Limb (tissue), 2 donors: Measurements from ENCODE around the gene HS3ST3A1.

Experiments used
- DNase-seq, 2 donors: peaks; one replicate each; pipeline ENCODE4 v3.0.0-alpha.2; 2016; ENCODE audit errors: extremely low spot score in 2 of 2

HS3ST3A1 gene

DNA sequence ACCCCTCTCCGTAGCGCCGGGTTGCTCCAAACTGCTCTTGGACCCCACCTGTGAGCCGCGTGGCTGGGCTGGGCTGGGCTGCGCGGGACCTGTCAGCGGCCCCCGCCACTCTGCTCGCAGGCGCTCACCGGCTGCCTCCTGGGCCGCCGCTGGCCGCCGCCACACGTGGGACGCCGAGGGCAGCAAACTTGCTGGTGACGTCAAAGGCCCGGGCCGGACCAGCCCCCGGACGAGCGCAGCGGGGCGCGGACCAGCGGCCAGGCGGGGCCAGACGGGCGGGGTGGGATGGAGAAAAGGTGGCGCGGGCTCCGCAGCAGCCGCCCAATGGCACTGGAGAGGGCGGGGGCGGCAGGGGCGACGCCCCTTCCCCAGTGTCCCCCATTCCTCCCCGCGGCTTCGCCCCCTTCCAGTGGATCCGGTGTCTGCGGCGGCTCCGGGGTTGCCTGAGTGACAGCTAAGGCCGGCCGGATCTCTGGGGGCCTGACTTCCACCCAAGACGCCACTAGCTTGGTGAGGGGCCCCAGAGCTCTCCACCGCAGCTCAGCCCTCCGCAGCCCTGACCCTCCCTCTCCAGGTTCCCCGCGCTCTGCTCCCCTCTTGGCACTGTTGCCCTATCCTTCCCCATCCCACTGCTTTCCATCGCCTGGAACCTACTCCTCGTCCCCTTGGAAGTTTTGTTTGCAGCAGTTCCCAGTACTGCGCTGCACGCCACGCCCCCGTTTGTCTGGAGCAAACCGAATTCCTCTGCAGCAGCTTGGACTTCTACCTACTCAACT is at the start of gene HS3ST3A1:
Gene HS3ST3A1, minus strand, starts transcription at position 154 of the 776 bp plus-strand sequence. CDS start 800 bp downstream, outside the sequence.
- peak; percentile 78 to 84 for DNase-seq

DNA sequence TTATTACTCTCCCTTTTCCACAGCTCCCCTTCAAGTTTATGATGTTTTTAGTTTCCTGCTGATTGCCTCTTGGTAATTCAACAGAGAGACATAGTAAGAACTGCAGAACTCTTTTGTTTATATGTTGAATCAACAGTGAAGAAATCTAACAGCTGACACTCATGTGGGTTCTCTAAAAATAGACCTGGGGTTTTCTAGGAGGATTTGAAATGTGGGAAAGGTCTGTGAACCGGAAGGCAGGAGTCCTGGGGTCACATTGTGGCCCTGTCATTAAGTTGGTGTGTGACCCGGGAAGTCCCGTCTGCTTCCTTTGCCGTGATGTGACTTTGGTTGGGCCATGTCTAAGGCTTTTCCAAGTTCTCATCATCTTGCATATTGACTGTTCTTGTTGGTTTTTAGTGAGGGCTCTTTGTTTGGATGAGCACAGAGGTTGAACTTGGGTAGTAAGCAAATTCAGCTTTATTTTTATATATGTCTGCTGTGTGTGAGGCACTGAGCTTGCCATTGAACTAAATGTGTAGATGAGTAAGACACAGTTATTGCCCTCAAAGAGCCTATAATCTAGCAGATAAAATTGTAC is 48.5 kb upstream of the HS3ST3A1 start:
- DNase-seq: no peak

DNA sequence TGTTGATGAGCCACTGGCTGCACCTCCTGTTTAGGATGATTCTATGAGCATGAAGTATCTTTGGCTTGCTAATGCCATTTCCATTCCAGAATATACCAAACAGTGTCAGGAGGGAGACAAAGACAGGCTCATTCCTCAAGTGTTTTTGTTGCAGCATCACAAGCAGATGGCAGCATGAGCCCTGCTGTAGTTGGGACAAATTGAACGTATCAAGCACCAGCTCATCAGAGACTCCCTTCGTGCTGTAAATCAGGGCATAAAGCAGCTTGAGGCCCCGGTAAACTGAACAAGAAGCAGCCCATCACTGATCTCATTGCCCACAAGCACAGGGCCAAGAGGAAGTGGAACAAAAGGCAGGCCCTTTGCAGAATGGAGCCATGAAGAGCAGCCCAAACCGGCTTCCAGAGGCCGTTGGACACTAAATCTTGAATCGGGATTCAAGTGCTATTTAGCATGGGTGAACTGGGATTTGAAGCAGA is 45.9 kb upstream of the HS3ST3A1 start:
- DNase-seq: peak; percentile 32 to 36

DNA sequence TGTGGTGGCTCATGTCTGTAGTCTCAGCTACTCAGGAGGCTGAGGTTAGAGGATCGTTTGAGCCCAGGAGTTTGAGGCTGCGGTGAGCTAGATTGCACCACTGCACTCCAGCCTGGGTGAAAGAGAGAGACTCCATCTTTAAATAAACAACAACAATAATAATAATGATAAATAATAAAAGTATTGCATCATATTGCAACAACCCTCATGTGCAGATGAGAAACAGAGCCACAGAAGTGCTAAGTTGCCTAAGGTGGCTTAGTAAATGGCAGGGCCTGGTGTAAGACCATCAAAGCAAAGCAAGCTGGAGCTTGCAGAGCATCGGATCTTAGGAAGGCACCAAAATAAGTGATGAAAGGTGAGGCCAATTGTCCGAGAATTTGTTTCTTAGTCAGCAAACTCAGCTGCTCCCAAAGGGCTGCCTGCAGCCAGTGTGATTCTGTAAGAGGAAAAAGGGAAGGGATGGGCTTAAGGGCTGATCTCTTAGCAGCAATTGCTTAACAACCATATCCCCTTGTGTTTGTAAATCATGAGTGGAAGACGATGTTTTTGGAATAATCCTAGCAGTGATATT is 45.3 kb upstream of the HS3ST3A1 start:
- peak in 1 of 2 donors; percentile 1 for DNase-seq

DNA sequence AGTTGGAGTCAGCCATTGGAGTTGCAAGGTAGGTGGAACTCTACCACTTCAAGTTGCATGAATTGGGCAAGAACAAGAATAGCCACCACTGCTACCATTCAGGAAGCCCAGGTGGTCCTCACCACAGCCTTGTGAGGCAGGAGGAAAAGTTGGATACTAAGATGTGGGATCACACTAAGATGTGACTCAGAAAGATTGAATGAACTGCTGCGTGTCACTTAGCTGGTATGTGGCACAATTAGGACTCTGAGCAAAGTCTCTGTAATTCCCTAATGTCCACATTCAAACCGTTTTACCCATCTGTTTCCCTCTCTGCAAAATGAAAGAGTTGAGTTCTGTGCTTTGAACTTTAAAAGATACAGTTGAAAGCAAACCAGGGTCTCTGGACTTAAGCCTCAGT is 44.7 kb upstream of the HS3ST3A1 start:
- DNase-seq: no peak

DNA sequence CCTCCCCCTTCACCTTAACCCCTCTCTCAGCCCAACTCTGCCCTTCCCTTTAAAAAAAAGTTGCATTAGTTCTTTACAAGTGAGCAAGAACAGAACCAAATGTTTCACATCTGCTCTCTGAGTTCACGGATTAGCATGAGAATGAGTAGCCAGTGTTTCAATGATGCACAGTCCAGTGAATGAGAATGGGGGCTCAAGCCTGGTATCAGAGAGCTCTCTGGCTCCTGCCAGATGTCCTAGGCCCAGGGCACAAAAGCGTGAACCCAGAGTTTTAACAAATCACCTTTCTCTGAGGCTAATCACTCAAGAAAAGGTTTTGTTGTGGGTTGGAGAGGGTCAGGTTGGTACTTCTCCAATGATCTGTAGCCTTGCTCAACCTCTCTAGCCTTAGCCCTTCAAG is 41.5 kb upstream of the HS3ST3A1 start:
- DNase-seq: no peak

DNA sequence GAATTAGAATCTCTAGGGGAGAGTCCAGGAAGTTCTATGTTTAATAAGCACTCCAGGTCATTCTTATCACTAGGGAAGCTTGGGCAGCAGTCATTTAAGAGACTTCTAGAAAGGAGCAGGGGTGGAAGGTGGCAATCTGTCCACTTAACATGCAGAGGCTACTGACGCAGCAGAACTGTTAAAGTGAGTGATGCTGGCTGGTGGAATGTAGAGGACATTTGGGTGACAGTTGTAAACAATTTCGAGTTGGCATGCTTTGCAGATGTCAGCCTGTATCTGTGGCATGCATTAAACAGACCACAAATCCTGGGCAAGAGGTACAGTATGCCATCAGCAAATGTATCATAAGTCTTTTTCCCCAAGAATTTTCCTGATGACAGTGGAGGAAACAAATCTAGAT is 40.5 kb upstream of the HS3ST3A1 start:
- no peak for DNase-seq

DNA sequence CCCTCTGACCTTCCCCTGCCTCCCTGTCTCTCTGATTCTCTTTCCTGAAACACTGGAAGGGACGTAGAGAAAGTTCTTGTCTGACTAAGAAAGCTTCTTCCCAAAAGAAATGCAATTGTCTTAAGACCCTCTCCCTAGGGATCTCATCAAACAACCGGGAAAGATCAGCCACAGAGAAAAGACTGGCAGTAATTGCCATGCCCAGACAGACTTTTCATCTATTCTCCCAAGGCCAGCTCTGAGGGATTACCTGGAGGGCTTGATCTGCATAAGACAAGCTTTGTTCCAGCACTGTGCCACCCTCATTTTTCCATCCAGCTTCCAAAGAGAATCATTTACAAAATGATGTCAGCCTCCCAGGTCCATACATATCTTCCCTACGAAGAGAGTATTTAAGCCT is 38.8 kb upstream of the HS3ST3A1 start:
- DNase-seq: no peak

DNA sequence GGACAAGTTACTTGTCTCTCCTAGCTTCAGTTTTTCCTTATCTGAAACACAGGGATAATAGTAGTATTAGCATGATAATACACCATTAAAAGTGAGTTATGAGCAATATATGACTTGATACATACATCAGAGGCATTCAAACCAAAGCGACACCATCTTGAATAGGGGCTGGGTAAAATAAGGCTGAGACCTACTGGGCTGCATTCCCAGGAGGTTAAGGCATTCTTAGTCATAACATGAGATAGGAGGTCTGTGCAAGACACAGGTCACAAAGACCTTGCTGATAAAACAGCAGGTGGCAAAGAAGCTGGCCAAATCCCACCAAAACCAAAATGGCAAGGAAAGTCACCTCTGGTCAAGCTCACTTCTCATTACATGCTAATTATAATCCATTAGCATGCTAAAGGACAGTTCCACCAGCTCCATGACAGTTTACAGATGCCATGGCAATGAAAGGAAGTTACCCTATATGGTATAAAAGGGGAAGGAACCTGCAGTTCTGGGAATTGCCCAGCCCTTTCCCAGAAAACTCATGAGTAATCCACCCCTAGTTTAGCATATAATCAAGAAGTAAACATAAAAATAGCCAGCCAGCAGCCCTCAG is 37.2 kb upstream of the HS3ST3A1 start:
- no peak for DNase-seq

DNA sequence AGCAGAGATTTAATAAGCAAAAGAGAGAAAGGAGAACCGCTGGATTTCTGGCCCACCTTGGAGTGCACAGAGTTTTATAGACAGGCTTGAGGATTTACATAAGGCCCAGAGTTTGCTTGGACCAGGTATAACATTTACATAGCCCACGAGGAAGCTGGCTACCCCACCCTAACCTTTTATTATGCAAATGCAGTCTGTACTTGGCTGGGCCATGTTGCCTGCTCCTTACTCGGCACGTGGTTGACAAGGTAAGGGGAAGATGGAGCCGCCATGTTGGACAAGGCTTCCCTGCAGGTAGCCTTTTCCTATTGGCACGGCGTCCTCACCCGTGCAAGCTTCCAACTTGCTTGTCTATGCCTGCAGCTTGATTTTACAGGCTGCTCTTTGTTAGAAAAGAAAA is 35.2 kb upstream of the HS3ST3A1 start:
- no peak for DNase-seq

DNA sequence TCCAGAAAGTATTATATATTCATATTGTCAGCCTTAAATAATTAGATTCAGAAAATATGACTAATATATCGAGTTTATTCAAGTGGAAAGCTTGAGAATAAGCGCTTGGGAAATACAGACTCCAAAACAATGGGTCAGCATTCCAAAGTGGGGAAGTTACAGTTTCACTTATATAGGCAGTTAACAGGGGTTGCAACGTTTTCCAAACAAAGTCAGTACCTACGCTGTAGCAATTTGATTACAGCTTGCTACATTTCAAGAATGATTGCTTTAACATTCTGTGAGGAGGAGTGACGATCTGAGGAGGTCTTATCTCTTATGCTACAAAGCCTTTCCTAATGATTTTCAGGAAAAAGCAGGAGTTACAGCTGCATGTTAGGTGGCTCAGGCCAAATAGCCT is 34.2 kb upstream of the HS3ST3A1 start:
- no peak for DNase-seq

DNA sequence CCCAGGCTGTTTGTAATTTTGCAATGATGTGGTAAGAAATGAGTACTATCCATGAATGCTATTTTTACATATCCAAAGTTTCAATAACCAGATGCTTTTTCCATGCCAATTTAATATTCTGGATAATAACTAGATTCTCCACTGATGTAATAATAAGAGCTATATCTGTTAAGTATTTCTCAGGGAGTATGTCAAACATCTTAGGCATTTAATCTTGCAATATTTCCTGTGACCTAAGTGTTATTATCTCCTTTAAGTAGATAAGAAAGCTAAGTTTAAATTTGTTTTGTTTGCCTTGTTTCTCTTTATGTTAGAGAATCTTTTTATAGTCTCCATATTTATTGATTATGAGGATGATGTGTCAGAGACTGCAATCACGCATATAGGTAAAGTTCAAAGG is 32.3 kb upstream of the HS3ST3A1 start:
- DNase-seq: no peak

DNA sequence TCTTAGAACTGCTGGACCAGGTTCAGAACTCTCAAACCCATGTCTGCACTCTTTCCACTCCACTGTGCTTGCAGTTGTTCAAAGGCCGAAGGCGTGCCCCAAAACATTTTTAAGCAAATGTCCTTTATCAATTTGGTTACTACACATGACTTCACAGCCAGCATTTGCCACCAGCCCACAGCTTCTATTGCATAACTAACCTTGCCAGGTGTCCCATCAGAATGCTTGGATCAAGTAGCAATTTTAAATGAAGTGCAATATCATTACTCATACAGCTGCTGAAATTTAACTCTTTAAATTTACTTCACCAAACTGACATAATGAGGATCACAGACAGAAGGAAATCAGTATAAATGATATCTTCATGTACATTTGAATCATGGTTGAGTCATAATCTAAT is 29.8 kb upstream of the HS3ST3A1 start:
- DNase-seq: no peak

DNA sequence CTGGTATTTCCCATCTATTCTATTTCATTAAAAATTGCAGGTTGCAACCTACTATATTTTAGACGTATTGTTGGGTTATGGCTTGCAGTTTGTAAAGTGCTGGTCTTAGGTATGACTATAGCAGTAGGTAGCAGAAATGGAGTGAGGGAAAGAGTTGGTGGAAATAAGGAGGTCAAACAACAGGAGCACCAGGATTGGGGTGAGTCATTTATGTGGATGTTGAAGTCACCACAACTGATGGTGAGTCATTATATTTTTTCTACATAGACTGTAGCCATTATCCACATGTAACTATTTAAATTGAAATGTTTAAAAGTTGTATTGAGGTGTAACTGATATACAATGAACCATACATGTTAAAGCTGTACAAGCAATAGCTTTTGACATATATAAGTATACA is 25.0 kb upstream of the HS3ST3A1 start:
- no peak for DNase-seq

DNA sequence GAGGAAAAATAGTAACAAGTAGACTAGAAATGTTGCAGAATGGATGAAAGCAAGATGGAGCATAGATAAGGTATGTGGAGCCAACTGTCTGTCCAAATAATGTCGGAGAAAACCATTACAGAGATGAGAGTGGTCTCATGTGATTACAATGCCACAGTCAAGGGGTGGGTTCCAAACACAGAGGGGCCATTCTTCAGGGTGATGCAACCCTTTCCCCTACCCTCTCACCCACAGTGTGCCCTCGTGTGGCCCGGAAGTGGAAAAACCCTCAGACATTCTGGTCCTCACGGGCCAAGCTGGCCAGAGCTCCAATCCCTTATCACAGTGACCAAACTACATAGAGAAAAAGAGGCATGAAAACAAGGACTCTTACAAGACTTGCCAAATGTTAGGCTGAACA is 17.7 kb upstream of the HS3ST3A1 start:
- no peak for DNase-seq

DNA sequence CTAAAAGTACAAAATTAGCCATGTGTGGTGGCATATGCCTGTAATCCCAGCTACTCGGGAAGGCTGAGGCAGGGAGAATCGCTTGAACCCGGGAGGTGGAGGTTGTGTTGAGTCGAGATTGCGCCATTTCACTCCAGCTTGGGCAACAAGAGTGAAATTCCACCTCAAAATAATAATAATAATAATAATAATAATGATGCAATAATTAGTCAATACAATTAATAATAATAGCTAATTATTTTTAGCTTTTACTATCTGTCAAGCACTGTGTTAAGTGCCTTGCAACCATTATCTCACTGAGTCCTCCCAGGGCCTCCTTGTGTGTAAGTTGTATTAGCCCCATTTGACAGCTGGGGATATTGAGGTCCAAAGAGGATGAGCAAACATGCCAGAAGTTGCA is 14.3 kb upstream of the HS3ST3A1 start:
- no peak for DNase-seq

DNA sequence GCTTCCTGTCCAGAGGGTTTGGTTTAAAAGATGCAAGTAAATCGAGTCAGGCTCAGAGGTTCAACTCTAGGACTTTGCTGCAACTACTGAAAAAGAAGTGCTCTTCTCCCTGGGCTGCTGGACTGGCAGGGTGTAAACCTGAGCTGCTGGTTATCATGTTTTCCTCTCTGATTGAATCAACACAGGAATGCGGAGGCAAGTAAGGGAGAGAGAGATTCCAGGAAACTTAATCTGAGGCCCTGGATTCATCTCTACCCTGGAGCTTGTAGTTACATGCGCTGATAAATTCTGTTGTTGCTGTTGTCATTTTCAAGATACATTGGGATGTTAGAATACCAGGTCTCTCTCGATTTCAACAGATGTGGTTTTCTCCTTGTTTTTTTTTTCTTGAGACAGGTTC is 8.2 kb upstream of the HS3ST3A1 start:
- DNase-seq: no peak

DNA sequence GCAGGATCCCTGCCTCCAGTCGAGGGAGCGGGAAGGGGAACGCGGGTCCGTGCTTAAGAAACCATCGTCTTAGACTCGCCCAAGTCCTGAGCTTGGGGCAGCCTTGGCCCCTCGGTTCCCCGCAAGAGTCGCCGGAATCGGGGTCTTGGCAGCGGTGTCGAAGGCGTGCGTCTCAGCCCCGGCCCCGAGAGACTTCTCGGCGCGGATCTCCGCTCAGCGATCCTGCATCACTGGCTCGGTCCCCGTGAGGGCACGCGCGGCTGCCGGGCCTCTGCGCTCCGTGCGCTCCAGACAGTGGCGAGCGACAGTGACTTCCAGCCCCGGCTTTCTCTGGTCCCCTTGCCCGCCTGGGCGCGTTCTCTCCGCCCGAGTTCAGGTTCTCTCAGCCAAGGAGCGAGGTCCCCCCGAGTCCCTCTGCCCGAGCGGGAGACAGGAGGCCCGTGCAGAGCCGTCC is 380 bp downstream of the HS3ST3A1 start:
- no peak for DNase-seq

DNA sequence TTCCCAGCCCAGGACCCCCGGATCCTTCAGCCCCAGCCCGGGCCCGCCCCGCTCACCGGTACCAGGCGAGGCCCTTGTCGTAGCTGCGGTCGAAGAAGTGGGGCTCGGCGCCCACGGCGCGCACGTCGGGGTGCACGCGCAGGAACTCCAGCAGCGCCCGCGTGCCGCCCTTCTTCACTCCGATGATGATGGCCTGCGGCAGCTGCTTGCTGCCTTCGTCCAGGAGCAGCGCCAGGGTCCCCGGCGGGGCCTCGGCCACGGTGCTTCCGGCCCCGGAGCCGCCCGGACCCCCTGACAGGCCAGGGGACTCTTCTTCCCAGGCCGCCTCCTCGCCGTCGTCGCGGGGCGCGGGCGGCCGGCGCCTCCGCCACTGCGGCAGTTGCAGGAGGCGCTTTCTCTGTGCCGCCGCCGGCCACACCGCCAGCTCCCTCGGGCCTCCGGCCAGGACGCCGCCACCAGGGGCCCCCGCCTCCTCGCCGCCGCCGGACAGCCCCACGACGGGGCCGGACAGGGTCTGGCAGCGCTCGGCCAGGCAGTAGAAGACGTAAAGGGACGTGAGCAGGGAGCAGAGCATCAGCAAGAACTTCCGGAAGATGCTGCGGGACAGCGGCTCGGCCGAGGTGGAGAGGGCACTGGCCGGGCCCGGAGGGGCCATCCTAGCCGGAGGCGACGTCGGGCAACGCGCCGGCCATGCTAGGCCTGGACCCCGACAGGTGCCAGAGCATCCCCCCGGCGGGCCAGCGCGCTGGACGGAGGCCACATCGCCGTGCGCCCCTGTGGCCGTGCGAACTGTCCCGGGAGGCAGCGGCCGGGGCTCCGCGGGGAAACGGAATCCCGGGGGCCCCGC is 1.0 kb downstream of the HS3ST3A1 start:
- peak in 1 of 2 donors; percentile 57 for DNase-seq

DNA sequence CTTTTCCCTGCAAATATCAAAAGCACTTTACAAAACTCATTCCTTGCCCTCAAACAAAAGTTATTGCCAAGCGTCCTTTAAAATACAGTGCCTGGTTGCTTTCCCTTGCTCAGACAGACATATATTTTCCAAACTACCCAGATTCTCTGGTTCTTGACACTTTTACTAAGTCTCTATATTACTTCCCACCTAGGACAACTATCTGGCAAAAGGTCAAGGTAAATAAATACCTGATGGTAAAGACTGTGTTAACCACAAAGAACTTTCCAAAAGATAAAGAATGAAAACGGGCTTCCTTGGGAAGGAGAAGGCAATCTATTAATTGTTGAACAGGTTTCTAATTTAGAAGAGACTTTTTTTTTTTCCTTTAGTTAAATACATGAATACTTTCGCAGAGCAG is 1.9 kb downstream of the HS3ST3A1 start:
- no peak for DNase-seq

DNA sequence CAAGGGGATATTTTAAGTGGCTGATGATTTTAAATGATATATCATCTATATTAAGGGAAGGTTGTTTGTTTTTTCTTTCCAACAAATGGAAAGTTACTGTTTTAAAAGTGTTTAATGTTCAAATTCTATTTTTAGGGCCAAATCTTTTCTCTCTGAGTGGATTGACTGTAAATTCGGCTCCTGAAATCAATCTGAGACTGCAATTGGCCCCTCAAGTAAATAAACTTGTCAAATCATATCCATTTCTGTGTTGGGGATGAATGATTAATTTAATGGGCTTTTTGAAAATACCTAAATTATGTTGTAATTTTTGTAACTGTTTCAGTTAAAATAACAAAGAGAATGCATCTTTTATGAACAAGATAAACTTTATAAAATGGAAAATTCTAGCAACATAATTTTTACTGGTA is 2.6 kb downstream of the HS3ST3A1 start:
- no peak for DNase-seq
